ENCODE results near the gene CBLB. TPM values are rescaled to one million over a fixed set of nuclear protein-coding genes. Genes with fewer than 3 reads are reported as not detected.

Gene CBLB
- total and polyA plus RNA-seq, 9 of the 15 experiments (the other 6 are each of a cell fraction or from before 2014, with no cell fraction given), result 1.8 to 8.1 (median 5.3) TPM

DNA sequence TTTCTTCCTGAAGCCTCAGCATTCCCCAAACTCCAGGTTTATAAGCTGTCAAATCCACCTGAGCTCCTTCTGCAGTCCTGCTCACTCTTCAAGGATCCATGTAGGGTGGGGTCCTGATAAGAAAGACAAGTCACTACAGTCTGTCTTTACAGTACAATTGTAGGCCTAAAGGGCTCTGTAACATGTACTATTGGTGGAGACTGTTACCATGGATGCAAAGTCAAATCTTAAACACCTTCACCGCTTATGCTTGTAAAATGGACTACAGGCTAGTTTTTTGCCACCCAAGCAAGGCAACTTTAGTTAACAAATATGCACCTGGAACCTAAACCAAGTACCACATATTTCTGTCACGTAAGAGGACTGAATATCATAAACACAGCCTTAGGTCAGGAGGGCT lies 44.7 kb downstream of the CBLB start:
- no peak overlapping the region for H3K27ac ChIP-seq (ENCODE audit: extremely low read depth, low read depth, low read length)
- no peak for ATAC-seq
- H3K9ac ChIP-seq (ENCODE audit: insufficient read depth in 1 of 2, low read depth in 2 of 2, low read length in 2 of 2), result no peak overlapping the region
- no peak for TF ChIP-seq ZNF695 (CRISPR knock-in tag; IDR thresholded peaks at IDR 0.05)
- no peak for TF ChIP-seq MXI1 (IDR thresholded peaks at IDR 0.05; ENCODE audit: low read depth, low read length)
- TF ChIP-seq ZNF263 (CRISPR knock-in tag; IDR thresholded peaks at IDR 0.05; ENCODE audit: borderline replicate concordance), result no peak
- no peak for TF ChIP-seq CTBP1 (IDR thresholded peaks at IDR 0.05; ENCODE audit: borderline replicate concordance)
- H3K27me3 ChIP-seq (ENCODE audit: control insufficient read depth in 2 of 2, insufficient read depth in 2 of 2, low read length in 2 of 2), result no peaks in the 10 kb centered on the region
- no peak for FAIRE-seq
- H3K79me2 ChIP-seq (ENCODE audit: control insufficient read depth, insufficient read depth, low read length), result no peaks in the 10 kb centered on the region
- BruUV-seq (replicated peaks), result no TSS peak
- H3K9me3 ChIP-seq (replicated peaks; ENCODE audit: control insufficient read depth, insufficient read depth, low read depth, low read length), result no peaks in the 10 kb centered on the region
- 83% methylated on average over 2 of the region's 2 CpGs for WGBS (ENCODE audit: insufficient coverage, low coverage, missing lambda C conversion rate)
- ChIA-PET CTCF (ENCODE audit: low intra/inter-chr PET ratio) (no interaction called here), POLR2A (no interaction called here)
- H3K4me2 ChIP-seq (ENCODE audit: insufficient read depth, low read length), result no peak overlapping the region
- H3K36me3 ChIP-seq (ENCODE audit: control insufficient read depth, insufficient read depth, low read length), result no peaks in the 10 kb centered on the region
- intact Hi-C loops (cut with micrococcal nuclease), result no loop called here
- no peak for DNase-seq (ENCODE audit: extremely low read depth in 1 of 4, low spot score in 3 of 4)
- H4K20me1 ChIP-seq (replicated peaks; ENCODE audit: control insufficient read depth, insufficient read depth, low read length), result no peaks in the 10 kb centered on the region
- no peak overlapping the region for H2AFZ ChIP-seq (ENCODE audit: low read depth, low read length)
- no peak overlapping the region for H3K4me3 ChIP-seq
- no peaks in the 10 kb centered on the region for H3K9me1 ChIP-seq (ENCODE audit: control insufficient read depth, insufficient read depth, low read length)
- in situ Hi-C loops (cut with MboI), result no loop called here
- H3K4me1 ChIP-seq (replicated peaks in 1 of 2; ENCODE audit: control insufficient read depth in 2 of 2, insufficient read depth in 2 of 2, low read length in 2 of 2), result peaks cover 0 to 19% of the 10 kb centered on the region in 2 experiments; a peak in 2 of 5 replicates

DNA sequence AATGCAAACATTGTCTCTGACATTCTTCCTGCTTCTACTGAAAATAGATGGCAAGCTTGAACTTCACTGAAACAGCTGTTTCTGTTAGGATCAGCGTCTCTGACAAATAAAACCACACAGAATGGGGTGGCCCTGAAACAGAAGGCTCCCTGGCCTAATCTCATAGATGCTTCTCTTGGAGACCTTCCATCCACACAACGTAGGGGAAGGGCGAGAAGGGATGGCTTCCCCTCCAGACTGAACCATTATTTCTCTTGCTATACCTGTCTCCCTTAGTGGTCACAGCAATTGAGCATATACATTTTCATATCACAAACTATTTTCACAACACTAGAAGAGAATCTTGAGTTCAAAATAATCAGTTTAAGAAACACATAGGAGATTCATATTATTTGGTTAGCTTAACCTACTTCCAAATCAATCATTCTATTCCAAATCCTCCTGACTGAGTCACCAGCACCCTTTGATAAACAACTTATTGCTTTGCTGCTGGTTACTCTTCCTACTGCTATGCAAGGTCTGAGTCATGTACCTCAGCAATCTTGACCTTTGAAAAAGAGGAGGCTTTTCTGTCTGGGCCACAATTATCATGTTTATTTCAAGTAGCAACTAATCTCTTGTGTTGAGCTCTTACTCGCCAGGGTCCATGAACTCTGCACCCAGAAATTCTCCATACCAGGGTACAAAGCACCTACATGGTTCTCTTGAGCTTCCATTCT lies 45.5 kb downstream of the CBLB start:
- no peak overlapping the region for H3K9ac ChIP-seq (ENCODE audit: insufficient read depth in 1 of 2, low read depth in 2 of 2, low read length in 2 of 2)
- POLR2A ChIA-PET, result no interaction called here
- no TSS peak for BruUV-seq (replicated peaks)
- TF ChIP-seq, protein P1, sequence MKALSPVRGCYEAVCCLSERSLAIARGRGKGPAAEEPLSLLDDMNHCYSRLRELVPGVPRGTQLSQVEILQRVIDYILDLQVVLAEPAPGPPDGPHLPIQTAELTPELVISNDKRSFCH (CRISPR knock-in tag; IDR thresholded peaks at IDR 0.05), result no peak
- TF ChIP-seq, protein P1 (tag; IDR thresholded peaks at IDR 0.05), result peak; percentile 53; the same call in 1 of the 2 replicates
- TF ChIP-seq, protein P2, sequence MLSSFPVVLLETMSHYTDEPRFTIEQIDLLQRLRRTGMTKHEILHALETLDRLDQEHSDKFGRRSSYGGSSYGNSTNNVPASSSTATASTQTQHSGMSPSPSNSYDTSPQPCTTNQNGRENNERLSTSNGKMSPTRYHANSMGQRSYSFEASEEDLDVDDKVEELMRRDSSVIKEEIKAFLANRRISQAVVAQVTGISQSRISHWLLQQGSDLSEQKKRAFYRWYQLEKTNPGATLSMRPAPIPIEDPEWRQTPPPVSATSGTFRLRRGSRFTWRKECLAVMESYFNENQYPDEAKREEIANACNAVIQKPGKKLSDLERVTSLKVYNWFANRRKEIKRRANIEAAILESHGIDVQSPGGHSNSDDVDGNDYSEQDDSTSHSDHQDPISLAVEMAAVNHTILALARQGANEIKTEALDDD (IDR thresholded peaks at IDR 0.05), result peak; percentile 53; the same call in 1 of the 2 replicates
- TF ChIP-seq ARID2 (IDR thresholded peaks at IDR 0.05) (no peak), EHMT2 (IDR thresholded peaks at IDR 0.05) (no peak), JUND (IDR thresholded peaks at IDR 0.05; ENCODE audit: borderline replicate concordance, low read depth, low read length) (0 out of 2 replicates have a peak, but pooled peaks have one; percentile 30), JUND (tag; IDR thresholded peaks at IDR 0.05; ENCODE audit: borderline replicate concordance, low read depth, low read length) (peak; percentile 26; the same call in 1 of the 3 replicates)
- TF ChIP-seq, protein P3, sequence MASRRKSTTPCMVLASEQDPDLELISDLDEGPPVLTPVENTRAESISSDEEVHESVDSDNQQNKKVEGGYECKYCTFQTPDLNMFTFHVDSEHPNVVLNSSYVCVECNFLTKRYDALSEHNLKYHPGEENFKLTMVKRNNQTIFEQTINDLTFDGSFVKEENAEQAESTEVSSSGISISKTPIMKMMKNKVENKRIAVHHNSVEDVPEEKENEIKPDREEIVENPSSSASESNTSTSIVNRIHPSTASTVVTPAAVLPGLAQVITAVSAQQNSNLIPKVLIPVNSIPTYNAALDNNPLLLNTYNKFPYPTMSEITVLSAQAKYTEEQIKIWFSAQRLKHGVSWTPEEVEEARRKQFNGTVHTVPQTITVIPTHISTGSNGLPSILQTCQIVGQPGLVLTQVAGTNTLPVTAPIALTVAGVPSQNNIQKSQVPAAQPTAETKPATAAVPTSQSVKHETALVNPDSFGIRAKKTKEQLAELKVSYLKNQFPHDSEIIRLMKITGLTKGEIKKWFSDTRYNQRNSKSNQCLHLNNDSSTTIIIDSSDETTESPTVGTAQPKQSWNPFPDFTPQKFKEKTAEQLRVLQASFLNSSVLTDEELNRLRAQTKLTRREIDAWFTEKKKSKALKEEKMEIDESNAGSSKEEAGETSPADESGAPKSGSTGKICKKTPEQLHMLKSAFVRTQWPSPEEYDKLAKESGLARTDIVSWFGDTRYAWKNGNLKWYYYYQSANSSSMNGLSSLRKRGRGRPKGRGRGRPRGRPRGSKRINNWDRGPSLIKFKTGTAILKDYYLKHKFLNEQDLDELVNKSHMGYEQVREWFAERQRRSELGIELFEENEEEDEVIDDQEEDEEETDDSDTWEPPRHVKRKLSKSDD (conservative IDR thresholded peaks at IDR 0.05; ENCODE audit: low read length), result no peak

More for the DNA sequence above, 45.5 kb downstream of the CBLB start:
- 10% methylated on average over 2 of the region's 4 CpGs for WGBS (ENCODE audit: insufficient coverage, low coverage, missing lambda C conversion rate)
- ATAC-seq, result no peak
- no peaks in the 10 kb centered on the region for H3K9me3 ChIP-seq (replicated peaks; ENCODE audit: control insufficient read depth, insufficient read depth, low read depth, low read length)
- in situ Hi-C loops (cut with MboI) (no loop called here), intact Hi-C loops (cut with micrococcal nuclease) (no loop called here)
- no peak overlapping the region for H2AFZ ChIP-seq (ENCODE audit: low read depth, low read length)
- CTCF ChIA-PET (ENCODE audit: low intra/inter-chr PET ratio), result no interaction called here
- H3K36me3 ChIP-seq (ENCODE audit: control insufficient read depth, insufficient read depth, low read length), result no peaks in the 10 kb centered on the region
- no peaks in the 10 kb centered on the region for H3K79me2 ChIP-seq (ENCODE audit: control insufficient read depth, insufficient read depth, low read length)
- peaks cover 0 to 19% of the 10 kb centered on the region in 2 experiments; a peak in 2 of 5 replicates for H3K4me1 ChIP-seq (replicated peaks in 1 of 2; ENCODE audit: control insufficient read depth in 2 of 2, insufficient read depth in 2 of 2, low read length in 2 of 2)
- no peaks in the 10 kb centered on the region for H3K9me1 ChIP-seq (ENCODE audit: control insufficient read depth, insufficient read depth, low read length)
- H3K27me3 ChIP-seq (ENCODE audit: control insufficient read depth in 2 of 2, insufficient read depth in 2 of 2, low read length in 2 of 2), result no peaks in the 10 kb centered on the region
- H3K4me3 ChIP-seq, result no peak overlapping the region
- peak in 1 of 4 experiments; percentile 4 for DNase-seq (ENCODE audit: extremely low read depth in 1 of 4, low spot score in 3 of 4)
- H3K4me2 ChIP-seq (ENCODE audit: insufficient read depth, low read length), result no peak overlapping the region
- no peak for FAIRE-seq
- H4K20me1 ChIP-seq (replicated peaks; ENCODE audit: control insufficient read depth, insufficient read depth, low read length), result no peaks in the 10 kb centered on the region
- no peak overlapping the region for H3K27ac ChIP-seq (ENCODE audit: extremely low read depth, low read depth, low read length)

All from K562 (cell line).